ENCODE measurements around the gene OR10G3.

- no peak for TF ChIP-seq CTCF (IDR thresholded peaks at IDR 0.05; ENCODE audit: low read depth, low read length, poor library complexity, severe bottlenecking)
- no peak for TF ChIP-seq EZH2phosphoT487 (IDR thresholded peaks at IDR 0.05; ENCODE audit: borderline replicate concordance, low read length)
Observed at GRCh38 chr14:21533294-21533693, 46.6 kb downstream of the OR10G3 start.
